Activated CD8-positive, alpha-beta memory T cell treated with anti-CD3 and anti-CD28 coated beads for 1 hour (primary cell): ENCODE data around the gene MRPS26.
"Not testable (repeated sequence)": the region's sequence is repeated elsewhere in the genome, so short reads cannot be mapped to it uniquely, and the experiment has no call there.

ENCODE experiments used
- DNase-seq, 2 donors: peaks; one replicate each; pipeline ENCODE4 v3.0.0-alpha.2; 2020; ENCODE audit warnings: low read depth in 1 of 2; ENCODE audit errors: extremely low read depth in 1 of 2

MRPS26 gene

DNA sequence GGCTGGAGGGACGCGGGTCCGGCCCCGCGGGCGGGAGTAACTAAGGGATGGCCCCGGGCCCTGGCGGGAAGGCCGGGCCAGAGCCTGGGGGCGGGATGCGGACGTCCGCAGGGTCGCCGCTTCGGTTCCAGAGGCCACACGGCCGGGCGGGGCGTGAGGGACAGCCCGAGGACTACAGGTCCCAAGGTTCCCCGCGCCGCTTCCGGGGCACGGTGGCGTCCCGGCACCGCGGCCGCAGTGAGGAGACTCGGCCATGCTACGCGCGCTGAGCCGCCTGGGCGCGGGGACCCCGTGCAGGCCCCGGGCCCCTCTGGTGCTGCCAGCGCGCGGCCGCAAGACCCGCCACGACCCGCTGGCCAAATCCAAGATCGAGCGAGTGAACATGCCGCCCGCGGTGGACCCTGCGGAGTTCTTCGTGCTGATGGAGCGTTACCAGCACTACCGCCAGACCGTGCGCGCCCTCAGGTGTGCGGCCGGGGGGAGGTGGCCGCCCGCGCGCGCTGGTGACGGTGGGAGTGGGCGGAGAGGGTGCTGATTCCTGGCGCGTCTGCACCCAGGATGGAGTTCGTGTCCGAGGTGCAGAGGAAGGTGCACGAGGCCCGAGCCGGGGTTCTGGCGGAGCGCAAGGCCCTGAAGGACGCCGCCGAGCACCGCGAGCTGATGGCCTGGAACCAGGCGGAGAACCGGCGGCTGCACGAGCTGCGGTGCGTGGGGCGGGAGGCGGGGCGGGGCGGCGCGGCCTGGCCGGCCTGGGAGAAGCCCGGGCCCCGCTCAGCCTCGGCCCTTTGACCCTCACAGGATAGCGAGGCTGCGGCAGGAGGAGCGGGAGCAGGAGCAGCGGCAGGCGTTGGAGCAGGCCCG is at the start of gene MRPS26:
Gene MRPS26 (plus strand): TSS at position 237 of the 861 bp plus-strand sequence. CDS start 17 bp downstream, at position 254.
- DNase-seq, result peak; percentile 28 to 67

DNA sequence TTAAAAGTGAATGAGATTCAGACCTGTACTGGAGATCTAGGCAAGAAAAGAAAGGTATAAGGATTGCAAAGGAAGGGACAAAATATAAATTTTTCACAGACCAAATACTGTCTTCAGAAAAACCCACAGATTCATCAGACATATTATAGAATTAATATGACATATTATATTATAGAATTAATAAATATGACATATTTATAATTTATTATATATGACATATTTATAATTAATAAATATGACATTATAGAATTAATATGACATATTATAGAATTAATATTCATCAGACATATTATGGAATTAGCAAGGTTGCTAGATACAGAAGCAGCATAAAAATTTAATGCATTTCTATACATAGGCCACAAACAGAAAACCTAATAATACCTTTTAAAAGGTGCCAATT is 47.1 kb upstream of the MRPS26 start:
- DNase-seq, result no peak

DNA sequence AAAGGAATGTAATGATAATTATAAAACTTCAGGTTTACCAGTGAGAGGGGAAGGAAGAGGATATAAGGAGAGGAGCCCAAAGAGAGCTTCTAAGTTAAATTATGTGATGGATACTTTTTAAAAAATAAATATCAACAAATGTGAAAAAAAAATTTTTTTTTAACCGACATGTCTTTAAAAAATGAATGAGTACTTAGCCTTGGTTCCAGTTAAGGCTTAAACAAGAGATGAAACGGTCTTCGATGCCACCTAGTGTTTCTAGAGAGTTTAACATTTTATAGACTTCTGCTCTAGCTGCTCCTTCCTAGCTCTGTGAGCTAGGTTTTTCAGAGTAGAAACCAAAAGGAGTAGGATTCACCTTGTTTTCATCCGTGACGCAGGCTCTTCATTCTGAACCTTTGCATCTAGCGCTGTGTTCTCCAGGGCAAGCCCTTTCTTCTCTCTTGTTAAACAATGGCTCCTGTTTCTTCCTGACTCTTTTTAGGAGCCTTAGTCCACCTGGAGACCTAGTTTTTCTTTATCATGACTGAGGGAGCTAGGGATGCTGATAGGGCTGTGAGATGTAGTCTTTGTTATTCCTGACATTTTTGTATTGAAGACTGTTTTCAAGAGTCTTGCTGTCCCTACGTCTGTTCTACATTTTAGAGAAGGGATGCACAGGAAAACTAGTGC is 44.9 kb upstream of the MRPS26 start:
- no peak for DNase-seq

DNA sequence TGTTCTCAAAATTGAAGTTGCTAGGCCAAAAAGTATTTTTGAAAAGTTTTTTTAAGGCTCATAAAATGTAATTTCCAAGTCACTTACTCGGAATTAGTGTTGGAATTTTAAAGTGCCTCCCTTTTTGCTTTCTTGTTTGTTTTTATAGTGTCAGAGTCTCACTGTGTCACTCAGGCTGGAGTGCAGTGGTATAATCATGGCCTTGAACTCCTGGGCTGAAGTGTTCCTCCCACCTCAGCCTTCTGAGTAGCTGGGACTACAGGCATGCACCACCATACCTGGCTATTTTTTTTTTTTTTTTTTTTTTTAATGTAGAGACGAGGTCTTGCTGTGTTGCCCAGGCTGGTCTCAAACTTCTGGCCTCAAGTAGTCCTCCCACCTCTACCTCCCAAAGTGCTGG is 42.4 kb upstream of the MRPS26 start:
- DNase-seq, result no peak

DNA sequence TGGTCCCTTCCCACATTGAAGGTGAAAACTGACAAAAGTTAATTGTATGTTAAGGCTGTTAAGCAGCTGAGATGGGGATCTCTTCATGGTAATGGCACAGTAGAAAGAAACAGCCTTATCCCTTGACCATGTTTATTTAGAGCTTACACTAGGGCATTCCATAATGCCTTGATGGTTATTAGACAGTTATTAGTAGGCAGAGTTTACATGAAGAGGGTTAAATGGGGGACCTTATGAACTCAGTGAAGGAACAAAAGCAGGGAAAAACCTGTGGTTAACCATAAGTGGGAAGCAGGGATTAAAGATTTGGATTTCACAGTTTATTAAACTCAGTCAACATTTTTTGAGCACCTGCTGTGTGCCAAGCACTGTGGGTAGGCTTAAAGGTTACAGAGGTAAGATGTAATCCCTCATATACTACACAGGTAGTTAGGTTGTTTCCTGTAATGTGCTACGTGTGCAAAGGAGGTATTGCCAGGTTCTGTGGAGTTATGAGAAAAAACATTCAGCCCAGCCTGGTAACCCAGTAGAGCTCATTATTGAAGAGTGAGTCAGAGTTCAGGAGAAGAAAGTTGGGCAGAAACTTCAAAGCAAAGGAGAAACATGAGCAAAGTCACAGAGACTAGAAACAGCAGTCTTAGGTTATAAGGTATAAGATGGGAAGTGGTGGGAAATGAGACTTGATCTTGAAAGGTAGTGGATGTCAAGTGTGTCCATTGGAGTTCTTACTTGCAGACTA is 34.7 kb upstream of the MRPS26 start:
- no peak for DNase-seq

DNA sequence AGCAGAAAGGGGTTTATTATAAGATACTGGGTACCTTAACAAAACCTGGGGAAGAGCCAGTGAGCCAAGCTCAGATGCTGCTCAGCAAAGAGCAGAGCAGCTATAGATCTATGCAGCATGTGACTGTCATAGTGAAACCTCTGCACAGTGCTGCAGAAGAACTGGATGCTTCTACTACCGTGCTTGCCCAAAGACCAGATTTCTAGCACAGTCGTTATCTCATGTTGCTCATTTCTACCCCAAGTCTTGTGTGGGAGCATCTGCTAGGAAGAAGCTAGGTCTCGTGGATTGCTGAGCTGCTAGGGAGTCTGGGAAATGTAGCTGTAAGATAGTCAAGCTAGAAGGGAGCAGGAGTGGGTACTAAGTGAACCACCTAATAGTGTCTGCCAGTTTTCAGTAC is 34.1 kb upstream of the MRPS26 start:
- DNase-seq, result no peak

DNA sequence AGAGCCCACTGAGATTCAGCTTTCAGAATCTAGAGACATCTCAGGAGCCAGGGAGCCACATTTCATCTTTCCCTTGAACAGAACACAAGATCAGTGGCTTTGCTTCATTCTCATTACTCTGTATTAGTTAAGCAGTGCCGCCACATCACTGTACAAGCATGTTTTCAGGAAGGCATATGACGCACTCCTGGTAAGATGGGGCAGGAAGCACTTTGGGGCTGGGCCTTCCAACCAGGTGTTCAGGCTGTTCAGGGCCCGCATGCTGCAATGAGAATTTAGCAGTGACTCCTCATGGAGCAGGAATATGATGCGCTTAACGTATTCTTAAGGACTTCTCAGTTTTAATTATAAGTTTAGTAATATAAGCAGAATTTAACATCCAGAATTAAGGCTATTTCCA is 32.1 kb upstream of the MRPS26 start:
- DNase-seq, result no peak

DNA sequence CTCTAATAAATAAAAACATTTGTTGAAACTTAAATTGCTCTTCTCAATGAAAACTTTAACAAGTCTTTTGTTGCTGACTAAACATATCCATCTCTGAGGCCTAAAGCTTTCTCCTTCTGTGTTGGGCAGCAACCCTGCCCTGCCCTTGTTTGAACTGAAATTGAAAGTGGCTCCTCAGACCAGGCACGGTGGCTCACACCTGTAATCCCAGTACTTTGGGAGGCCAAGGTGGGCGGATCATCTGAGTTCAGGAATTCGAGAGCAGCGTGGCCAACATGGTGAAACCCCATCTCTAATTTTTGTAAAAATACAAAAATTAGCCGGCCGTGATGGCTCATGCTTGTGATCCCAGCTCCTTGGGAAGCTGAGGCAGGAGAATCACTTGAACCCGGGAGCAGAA is 31.7 kb upstream of the MRPS26 start:
- DNase-seq, result no peak

DNA sequence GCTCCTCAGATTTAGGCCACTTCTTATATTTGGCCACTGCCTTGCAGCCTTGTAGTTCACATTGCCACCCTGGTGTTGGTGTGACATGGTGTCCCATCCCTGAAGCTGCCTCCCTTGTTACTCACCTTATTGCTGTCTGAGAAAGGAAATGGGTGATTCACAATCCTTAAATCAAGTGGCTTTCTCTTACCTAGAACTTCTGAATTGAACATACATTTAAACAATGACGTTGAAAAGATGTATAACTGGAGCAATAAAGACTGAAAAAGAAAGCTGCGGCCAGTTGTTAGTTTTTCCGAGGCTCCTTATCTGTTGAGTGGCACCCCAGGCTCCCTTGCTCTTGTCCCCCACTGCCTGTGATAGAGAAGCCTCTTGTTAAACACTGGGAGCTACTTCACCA is 31.2 kb upstream of the MRPS26 start:
- no peak for DNase-seq

DNA sequence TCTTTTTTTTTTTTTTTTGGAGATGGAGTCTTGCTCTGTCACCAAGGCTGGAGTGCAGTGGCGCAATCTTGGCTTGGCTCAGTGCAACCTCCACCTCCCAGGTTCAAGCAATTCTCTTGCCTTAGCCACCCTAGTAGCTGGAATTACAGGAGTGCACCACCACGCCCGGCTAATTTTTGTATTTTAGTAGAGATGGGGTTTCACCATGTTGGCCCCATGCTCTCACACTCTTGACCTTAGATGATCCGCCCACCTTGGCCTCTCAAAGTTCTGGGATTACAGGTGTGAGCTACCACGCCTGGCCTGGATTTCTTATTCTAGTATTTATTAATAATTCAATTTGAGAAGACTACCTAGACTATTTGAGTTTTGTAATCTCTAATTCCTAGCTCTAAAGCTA is 30.6 kb upstream of the MRPS26 start:
- not testable (repeated sequence) for DNase-seq

DNA sequence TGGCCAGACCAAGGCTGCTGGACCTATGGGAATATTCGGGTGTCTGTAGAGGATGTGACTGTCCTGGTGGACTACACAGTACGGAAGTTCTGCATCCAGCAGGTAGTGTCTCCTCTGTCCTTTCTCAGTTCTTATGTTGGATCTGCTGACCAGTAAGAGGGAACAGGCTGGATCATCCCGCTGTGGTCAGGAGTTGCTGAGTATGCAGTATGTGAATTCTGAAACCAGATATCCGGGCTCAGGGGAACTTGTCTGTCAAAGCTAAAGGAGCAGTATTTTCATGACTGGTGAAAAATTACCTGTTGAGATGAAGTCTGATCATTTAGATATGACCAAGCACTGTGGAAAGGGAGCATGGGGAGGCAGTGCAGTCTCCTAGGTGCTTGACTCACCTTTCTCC is 24.5 kb upstream of the MRPS26 start:
- DNase-seq, result no peak

DNA sequence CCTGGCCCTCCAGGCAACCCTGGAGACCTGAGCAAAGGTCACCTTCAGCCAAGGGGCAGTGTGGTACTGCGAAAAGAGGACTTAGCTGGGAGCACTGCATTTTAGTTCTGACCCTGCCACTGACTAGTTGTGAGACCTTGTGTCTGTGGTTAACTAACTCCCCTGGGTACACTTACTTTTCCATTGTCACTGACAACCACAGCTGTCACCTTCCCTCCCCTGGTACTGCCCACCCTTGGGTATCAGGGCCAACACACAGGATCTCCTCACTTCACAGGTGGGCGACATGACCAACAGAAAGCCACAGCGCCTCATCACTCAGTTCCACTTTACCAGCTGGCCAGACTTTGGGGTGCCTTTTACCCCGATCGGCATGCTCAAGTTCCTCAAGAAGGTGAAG is 24.1 kb upstream of the MRPS26 start:
- no peak for DNase-seq

DNA sequence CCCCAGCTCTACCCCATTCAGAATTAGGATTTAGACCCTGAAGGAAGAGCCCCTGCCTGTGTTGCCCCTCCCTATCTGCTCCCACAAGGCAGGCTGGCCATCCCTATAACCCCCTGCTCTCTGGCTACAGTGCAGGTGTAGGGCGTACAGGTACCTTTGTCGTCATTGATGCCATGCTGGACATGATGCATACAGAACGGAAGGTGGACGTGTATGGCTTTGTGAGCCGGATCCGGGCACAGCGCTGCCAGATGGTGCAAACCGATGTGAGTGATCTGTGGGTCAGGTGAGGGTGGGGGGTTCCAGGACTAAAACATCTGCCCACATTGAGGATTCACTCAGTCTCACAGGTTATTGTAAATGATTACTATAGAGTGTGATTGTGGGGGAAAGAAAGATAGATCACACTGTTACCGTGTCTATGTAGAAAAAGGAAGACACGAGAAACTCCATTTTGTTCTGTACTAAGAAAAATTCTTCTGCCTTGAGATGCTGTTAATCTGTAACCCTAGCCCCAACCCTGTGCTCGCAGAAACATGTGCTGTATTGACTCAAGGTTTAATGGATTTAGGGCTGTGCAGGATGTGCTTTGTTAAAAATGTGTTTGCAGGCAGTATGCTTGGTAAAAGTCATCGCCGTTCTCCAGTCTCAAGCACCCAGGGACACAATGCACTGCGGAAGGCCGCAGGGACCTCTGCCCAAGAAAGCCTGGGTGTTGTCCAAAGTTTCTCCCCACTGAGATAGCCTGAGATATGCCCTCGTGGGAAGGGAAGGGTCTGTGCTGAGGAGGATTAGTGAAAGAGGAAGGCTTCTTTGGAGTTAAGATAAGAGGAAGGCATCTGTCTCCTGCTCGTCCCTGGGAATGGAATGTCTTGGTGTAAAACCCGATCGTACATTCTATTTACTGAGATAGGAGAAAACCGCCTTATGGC is 23.0 kb upstream of the MRPS26 start:
- not testable (repeated sequence) for DNase-seq

DNA sequence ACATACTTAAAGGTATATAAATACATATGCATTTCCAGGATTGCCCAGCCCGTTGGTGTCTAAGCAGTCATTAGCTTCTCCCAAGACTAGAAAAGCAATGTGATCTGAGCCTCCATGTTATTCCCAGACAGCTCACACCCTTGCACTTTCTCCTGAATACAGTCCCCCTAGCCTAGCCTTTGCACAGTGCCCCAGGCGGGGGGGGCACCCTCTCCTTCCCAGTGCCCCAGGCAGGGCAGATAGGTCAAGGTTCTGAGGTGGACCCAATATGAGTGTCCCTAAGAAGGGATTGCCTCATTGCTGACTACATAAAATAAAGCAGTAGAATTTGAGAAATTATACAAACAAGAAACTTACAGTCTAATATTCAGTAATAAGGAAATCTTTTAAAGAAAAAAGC is 17.9 kb upstream of the MRPS26 start:
- DNase-seq, result no peak

DNA sequence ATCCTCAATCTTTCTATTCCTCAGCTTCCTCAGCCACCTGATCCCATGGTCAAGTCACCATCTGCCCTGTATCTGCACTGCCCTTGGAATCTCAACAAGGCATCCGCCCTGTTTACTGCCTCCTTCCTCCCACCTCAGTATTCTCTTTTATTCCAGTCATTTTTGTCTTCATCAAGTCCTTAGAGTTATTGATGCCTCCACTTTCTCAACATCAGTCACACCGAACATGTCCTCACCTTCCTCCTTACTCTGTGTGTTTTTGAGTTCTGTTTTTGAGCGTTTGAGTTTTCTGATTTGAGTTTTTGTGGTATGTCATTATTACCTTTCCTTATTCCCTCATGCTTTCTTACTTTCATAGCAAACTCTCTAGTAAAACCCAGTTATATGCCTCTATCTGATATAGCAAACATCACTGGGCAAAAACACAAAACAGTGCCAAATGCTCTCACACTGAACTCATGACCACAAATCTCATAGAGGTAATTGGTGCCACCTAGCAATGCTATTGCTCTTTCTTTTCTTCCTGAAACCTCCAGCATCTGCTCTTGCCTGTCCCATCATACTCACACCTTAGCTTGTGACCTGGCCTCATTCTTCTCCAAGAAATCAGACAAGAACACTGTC is 14.2 kb upstream of the MRPS26 start:
- no peak for DNase-seq

DNA sequence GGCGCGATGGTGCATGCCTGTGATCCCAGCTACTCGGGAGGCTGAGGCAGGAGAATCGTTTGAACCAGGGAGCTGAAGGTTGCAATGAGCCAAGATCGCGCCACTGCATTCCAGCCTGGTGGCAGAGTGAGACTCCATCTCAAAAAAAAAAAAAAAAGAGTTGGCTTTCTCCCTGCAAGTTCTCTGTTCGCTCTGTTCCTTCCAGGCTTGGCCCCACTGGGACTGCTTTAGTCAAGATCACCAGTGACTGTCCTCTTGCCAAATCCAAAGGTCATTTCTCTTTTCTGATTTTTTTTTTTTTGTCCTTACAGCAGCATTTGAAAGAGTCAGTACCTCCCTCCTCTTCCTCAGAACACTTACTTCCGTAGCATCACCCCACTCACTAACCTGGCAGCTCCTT is 13.2 kb upstream of the MRPS26 start:
- no peak for DNase-seq

DNA sequence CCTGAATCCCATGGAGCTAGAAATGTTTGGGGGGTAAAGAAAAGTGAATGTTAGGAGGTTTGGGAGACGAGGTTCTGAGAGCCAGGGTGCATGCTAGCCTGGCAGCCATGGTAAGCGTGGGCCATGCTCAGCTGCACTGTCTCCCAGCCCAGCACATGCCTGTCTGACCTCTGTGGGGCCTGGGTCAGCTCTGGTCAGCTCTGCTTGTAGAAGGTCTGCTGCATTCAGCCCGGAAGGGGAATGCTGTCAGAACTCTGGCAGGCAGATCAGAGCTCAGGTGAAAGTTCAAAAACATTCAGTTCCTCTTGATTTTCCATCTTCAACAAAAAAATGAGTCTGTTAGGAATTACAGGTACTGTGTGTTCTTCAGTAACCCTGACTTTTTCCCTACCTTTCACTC is 8.2 kb upstream of the MRPS26 start:
- no peak for DNase-seq

DNA sequence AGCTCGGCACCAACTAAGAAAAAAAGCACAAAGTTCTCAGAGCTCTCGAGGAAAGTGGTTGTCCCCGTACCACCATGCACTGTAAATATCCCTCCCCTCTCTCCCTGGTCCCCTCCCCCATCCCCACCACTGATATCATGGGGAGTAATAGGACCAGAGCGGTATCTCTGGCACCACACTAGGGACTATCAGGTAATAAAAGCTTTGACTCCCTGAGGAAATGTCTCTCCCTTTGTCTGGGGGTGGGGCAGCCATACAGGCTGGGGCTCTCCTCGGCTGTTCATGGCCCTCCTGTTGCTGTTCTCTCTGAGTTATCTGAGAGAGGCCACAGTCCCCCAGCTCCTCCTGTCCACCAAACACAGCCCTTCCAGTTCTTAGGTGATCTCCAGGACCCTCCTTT is 7.4 kb upstream of the MRPS26 start:
- DNase-seq, result no peak

DNA sequence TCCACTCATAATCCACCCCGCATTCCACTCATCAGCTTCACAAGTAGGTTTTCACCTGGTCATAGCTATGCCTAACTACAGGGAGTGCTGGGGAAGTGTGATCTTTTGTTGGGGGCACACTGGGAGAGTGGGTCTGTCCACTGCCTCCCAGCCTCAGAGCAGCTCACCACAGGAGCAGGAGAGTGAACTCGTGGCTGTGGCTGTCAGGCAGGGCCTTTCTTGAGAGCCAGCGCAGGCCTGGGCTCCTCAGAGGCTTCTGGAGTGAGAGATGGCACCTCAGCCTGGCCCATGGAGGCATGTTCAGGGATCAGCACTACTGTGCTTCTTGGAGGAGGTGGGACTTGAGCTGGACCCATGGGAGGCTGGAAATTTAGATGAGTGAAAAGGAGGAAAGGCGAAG is 6.4 kb upstream of the MRPS26 start:
- DNase-seq, result no peak

DNA sequence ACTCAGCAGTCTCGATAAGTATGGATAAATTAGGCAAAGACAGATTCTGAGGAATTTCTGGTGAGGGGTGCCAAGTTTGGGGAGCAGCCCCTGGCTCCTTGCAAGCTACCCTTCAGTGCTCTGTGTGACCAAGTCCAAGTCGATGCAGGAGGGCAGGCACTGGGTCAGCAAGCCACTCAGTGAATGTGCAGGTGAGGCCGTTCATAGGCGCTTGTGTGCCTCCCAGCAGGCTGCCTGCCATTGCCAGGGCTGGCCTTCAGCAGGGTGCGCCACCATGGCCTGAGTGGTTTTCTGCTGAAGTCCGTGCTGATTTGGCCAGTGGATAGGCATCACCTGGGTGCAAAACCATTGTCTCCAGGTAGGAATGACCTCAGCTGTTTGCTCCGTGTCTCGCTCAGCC is 5.8 kb upstream of the MRPS26 start:
- no peak for DNase-seq
